GM18868 (cell line): Measurements from ENCODE around the gene ADGRL3.

Source experiments
- ATAC-seq: cut with Tn5 transposase; IDR thresholded peaks from one replicate; pipeline ENCODE4 v1.9.1; 2021; ENCODE audit warnings: mild to moderate bottlenecking, moderate library complexity; ENCODE audit not compliant: unreplicated experiment

The ADGRL3 gene

DNA sequence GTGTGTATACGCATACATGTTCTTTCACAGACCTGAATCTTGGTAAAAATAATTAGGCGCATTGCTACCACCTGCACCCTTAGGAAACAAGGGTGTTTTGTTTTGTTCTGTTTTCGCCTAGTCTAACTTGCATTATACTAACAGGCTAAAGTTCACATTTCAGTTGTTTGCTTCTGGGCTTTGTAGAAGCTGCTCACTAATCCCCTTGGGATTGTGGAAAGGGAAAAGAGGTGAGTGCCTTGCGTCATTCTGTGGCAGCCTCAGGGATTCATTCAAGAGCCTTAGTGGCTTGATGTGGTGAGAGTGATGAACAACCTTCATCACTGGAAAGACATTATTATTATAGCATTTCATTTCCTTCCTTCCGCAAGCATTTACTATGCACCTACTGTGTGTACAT lies 331.1 kb downstream of the ADGRL3 start:
- no peak for ATAC-seq

DNA sequence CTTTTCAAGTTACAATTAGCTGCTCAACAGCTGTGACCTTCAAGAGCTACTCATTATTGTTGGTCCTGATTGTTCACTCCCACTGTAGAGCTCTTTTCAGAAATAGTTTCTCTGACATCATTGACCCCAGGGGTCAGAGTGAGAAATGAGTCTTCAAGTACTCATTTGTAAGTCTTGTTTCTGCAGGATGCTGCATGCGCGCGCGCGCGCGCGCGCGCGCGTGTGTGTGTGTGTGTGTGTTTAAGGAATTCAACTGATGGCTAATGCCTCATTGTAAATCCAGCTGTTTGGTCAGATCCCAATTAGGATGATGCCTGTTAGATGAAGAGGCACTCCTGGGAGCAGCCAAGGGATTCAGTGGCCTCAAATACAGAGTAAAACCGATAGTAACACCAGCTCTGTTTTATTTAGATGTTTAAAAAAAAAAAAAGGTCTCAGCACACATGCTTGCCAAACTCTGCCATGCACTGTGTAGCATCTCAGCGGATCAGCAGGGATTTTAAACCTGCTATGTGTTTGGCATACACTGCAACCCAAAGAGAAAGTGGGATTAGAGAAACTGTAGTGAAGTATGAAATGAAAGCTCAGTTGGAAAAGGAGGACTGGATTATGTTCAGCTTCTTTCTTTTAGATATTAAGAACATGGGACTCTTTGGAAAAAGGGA lies 332.3 kb downstream of the ADGRL3 start:
- no peak for ATAC-seq

DNA sequence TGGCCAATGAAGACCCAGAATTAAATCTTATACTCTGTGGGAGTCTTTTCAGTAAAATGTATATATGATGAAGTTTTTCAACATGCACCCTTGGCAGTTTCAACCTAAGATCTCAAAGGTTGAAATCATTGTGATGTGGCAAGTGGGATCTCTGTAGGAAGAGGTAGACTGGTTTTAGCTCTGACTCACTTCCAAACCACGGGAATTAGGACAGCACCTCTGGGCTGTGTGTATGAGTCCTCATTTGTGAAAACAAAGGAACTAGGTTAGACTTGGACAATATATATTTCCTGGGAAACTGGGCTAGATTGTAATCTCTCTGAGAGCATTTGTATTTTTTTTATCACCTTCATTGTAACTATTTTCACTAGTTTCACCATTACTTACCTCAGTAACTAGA lies 333.0 kb downstream of the ADGRL3 start:
- ATAC-seq = no peak

DNA sequence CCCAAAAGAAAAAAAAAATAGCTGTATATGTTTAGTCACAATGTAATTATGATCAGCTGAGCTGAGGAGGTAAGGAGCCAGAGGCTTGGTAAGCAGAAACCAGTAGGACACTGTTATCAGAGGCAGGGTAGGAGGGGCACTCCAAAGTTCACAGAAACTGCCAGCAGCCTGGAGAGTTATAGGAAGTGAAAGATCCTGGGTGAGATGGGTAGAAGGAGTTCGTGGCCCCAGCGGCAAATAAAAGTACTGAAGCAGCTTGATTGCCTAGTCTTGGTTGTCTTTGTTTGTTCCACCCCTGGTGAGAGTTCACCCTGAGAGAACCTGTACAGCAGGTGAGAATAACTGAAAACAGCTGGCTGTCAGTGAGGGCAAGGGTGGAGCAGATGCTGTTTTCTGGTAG lies 340.8 kb downstream of the ADGRL3 start:
- no peak for ATAC-seq

DNA sequence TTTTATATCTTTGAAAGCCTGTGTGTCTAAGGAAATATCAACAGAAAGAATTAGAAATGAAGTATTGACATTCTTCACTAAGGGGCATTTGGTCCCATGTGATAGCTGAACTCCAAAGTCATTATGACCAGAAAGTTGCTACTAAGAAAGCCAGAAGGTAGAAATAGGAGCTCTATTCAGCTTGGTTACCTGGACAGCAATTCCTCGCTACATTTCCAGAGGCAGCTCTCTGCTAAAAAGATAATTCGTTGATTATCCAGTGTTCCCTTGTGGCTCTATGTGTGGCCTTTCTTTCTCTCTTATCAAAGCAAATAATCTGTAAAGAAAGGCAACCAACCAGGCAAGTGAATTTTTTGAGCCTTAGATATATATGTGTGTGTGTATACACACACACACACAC lies 341.3 kb downstream of the ADGRL3 start:
- ATAC-seq = no peak

DNA sequence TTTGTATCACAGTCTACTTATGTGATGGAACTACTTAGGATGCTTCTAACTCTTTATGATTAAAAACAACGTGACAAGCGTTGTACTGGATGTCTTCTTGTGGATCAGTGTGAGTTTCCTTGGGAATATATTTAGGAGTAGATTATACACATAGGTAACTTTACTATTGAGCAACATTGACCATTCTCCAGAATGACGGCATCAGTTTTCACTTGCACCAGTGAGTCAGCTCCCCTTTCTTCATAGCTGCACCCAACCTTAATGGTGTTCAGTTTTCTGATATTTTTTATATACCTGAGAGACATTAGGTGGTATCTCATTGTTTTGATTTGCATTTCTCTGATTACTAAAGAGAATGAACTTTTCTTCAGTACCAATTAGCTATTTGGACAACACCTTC lies 343.9 kb downstream of the ADGRL3 start:
- no peak for ATAC-seq

DNA sequence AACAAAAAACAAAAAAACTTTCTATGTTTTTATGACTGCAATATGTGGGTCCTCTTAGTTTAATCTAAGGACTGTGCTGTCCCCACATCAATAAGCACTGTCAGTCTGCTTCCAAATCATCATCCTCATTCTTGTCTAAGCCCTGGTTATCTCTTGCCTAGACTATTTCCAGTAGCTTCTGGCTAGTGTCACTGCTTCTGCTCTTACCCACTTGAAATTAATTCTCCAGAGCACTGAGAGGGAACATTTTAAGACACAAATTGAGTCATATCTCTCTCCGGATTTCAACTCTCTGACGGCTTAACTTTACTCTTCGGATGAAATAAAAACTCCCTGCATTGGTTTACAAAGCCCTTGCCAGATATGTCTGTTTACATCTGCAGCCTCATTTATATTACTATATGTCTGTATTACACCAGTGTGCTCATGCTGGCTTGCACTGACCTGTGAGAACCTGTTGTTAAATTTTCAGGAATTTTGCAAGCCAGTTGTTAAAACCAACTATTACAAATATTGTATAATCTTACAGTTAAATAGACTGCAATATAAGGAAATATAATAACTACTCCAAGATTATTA lies 345.9 kb downstream of the ADGRL3 start:
- ATAC-seq = no peak

DNA sequence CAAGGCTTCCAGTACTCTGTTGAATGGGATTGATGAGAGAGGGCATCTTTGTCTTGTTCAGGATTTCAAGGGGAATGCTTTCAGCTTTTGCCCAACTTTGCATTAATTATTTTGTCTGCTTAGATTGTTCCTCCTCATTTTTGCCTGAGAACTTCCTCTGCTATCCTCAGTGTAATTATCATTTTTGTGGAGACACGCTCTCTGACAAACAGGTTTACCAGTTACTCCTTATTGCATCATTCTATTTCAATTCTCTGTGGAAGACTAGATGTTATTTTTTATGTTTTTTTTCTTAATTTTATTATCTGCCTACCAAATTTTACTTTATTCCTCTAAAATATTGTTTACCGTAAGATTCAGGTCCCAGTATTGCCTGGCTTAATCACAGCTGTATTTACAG lies 349.2 kb downstream of the ADGRL3 start:
- no peak for ATAC-seq

DNA sequence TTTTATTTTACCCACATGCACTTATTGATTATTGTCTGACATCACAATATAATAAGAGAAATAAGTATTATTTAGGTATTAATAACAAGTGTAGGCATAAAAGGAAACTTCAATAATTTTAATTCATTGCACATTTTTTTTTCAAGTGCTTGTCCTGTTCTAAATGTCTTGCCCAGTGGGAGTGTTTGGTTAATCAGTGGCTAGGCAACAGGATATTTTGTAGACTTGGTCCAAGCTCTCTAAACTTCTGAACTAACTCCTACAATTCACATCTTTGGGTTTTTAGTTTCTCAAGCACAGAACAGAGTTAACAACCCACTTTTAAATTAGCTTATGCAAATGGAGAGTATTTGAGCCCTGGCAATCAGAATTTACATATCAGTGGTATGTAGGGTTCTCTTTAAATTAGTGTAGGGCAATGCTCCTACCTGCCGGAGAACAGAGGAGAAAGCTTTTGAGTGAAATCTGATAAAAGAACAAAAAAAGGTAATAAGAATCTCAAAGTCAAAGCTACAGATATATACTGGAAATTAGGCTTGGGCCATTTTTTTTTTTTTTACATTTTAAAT lies 353.5 kb downstream of the ADGRL3 start:
- ATAC-seq = no peak

DNA sequence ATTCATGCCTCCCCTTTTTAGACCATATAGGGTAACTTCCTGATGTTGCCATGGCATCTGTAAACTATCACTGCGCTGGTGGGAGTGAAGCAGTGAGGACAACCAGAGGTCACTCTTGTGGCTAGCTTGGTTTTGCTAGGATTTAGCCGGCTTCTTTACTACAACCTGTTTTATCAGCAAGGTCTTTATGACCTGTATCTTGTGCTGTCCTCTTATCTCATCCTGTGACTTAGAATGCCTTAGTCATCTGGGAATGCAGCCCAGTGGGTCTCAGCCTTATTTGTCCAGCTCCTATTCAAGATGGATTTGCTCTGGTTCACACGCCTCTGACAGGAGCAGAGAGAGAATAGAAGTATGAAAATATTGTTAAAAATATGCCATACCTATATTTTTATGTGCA lies 355.7 kb downstream of the ADGRL3 start:
- ATAC-seq = no peak

DNA sequence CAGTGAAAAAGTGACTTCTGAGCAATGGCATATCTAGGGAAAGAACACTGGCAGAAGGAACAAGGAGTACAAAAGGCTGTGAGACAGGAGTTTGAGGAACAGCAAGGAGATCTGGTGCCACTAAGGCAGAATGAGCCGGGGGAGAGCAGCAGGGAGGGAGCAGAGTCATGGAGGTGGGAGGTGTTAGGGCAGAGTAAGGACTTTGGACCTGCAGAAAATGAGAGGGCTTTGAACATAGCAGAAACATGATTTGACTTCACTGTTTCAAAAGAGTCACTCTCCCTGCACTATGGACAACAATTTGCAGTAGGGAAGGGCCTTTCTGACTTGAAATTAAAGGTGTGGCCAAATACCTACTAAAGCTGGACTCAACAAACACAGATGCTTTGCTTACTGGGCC lies 356.2 kb downstream of the ADGRL3 start:
- ATAC-seq = no peak

DNA sequence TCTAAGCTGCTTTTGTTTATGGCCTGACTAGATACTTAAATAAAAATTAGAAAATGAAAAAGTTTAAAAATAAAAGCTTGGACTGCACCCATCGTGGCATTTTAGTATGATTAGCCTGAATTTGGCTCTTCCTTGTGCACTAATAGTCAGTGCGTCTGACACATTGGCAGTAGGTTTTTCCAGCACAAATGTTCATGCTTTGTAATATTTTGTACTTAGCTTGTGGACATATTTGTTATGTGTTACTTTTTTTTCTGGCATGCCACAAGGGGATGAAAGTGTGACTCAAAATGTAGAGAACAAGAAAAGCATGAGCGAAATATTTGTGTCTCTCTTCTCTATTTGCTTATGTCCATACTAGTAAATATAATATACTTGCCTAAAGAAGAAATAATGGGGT lies 359.3 kb downstream of the ADGRL3 start:
- no peak for ATAC-seq

DNA sequence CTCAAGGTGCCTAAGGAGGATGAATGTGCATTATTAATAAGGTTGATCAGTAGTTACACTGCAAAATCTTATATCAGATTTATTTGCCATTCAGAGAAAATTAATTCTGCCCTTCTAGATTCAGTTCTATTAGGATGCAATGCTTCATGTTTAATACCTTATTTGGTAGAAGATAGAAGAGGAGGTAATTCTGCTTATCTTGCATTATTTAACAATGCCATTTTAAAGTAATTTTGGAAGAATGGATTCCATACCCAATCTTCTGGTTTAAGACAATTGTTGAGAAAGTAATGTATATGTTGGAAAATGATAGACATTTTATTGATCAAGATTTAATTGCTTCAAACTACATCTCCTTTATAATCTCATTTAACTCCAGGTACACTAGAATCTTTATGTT lies 360.9 kb downstream of the ADGRL3 start:
- ATAC-seq = no peak

DNA sequence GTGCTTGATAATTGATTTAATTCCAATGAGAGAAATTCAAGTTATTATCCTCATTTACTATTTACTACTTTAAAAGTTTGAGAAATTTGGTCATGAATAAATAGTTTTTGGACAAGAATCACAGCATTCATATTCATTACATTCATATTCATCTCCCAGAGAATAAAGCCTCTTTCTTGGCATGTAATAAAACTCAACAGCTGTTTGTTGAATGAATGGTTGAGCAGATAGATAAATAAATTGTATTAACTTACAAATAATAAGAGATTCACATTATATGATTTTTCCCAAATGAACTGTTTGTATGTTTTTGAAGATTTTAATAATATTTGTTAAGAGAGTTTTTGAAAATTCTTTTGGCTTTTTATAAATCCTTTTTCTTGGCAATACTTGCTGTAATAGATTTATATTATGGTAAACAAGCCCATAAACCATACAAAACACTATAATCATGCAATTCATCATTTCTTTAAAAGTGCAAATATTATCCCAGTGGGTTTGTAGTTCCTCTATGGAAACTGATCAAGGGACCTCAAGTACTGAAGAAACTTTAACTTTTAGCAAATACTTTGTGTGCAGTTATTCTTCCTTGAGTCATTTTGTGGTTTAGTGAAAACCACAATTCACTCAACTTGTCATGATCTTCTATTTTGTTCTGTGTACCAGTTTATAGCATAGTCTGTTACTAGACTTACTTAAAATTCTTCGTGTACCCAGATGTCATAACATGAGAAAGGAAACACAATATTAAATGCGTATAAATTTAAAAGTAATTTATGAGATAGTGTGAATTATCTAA lies 371.8 kb downstream of the ADGRL3 start:
- no peak for ATAC-seq

DNA sequence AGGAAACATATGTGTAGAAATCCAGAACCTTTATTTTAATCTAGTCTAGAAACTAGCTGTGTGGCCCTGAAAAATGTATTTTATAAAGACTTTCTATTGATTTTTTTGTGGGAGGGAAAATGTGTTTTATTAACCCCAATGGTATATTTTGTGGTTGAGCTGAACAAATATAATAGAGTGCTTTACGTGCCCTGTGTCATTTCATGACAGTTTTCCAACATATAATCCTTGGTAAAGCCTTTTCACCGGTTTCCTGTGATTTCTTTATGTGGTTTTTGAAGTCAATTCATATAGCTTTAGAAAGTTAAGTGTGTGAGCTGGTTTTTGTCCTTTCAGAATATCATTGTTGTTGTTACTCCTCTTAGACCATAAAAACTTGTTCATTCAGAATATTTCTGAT lies 375.7 kb downstream of the ADGRL3 start:
- ATAC-seq = no peak

DNA sequence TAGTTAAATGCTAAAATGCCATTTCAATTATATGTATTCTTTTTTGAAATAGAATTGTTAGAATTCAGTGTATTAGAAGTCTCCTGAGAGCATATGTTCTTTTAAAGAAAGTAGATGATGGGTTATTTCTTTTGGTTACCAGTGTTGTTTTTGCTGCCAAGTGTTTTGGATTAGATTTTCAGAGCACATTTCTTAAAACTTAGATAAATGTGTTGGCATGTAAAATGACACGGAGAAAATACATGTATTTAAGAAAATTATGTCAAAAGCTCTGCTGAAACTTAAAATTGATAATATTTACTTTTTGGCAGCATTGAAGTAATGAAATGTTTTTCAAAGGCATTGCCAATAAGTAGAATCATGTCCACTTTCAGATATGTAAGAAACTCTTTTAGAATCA lies 379.7 kb downstream of the ADGRL3 start:
- ATAC-seq = no peak

DNA sequence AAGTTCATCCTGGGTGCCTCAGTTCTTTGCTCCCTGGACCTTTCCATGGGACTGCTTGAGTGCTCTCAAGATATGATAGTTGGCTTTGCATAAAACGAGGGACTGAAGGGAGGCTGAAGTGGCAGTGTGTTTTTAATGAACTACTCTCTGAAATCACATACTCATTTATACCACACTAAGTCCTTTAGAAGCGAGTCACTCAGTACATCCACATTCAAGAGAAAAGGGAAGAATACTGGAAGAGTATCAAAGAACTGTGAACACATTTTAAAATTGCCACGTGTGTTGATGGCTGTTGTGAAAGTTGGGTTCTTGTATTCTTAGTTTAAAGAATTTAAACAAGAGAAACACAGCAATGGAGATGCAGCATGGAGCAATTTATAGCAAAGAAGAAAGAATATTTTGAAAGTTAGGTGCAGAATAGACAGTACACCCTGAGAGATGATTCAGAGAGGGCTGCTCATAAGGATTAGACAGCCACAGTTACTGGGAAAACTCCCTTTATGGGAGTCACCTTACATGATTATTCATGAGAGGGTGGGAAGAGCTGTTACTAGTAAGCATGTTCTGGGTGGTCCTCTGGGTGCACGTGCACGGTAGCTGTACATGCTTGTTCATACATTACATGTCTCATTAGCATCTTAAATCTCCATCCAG lies 380.7 kb downstream of the ADGRL3 start:
- no peak for ATAC-seq

DNA sequence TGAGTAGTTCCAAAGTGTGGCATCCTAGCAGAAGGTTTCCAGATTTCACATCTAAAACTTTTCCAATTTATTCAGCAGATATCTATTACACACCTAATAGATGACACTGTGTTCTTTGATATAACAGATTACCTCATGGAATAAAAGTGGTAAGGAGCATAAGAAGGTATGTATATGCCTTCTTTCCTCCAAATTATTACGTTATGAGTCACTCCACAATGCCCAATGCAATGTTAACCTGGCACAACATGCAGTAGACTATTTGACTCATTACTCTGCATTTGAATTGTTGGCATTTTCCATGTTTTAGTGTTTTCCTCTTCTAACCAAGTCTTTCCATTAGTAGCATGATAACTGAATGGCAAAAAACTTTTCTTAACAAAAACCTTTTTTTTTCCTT lies 383.6 kb downstream of the ADGRL3 start:
- no peak for ATAC-seq

DNA sequence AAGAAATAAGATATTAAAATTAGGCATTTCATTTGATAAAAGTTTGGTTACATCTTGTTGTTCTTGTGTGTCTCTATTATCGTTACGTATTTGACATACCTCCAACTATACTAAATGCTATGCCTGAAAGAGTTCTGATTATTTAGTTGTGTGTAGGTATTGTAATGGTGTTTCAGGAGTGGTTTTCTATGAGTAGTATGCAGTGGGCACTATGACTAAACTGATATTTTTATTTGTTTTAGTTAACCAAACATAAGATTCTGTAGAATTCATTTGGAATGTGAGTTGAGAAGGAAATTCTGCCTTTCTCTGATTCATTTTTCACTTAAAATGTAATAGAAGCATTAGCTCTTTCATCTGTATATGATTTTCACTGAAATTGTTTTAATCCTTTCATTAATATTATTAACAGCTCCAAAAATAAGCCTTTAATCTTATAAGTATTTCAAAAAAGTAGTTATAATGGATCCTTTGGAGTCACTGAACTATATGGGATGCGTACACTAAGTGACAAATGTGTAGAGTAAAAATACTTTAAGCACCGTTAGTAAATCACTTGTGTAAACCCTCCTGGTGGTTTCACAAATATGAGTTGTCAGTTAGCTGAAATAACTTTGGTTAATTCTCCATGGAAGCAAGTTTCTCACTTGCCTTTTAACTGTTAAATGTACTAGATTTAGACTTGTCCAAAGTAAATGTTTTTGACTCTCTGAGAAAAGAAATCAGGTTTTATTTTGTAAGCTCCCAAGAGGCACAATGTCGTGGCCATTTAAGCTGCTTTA lies 388.7 kb downstream of the ADGRL3 start:
- ATAC-seq = no peak

DNA sequence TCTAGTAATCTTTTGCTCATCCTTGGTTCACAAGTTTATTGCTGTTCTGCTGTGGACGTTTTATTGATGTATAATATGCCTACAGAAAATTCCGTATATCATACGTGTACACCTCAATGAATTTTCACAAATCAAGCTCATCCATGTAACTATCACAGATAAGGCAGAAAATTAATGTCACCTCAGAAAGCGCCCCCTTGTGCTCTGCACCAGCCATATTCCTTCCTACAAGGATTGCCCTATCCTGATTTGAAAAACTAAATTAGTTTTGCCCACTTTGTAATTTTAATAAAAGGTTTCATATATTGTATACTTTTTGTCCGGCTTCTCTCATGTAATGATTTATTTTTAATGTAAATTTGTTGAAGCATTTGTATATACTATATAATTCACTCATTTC lies 390.8 kb downstream of the ADGRL3 start:
- ATAC-seq = no peak
